GM06990 (cell line): Measurements from ENCODE around the gene ZNF324.
A peak's percentile ranks its signal among the peaks of the same experiment; 100 is the strongest.
"Not testable (repeated sequence)": the region's sequence is repeated elsewhere in the genome, so short reads cannot be mapped to it uniquely, and the experiment has no call there.

Source experiments
- DNase-seq: peaks from one replicate; pipeline ENCODE4 v3.0.0-alpha.2; 2011; ENCODE audit not compliant: insufficient read length; ENCODE audit errors: extremely low read depth
- H3K27me3 ChIP-seq: replicated peaks from 2 replicates; pipeline ENCODE4 v1.6.0; 2011; ENCODE audit warnings: low read length; ENCODE audit not compliant: control insufficient read depth, insufficient read depth
- H3K36me3 ChIP-seq: 2 replicates; pipeline ENCODE4 v1.5.1; 2011; ENCODE audit warnings: low read length; ENCODE audit not compliant: control insufficient read depth, insufficient read depth
- H3K4me3 ChIP-seq: replicated peaks from 2 replicates; pipeline ENCODE4 v1.5.1; 2011; ENCODE audit warnings: low read depth, mild to moderate bottlenecking, control low read depth, low read length
- TF ChIP-seq, protein P1 (sequence below): IDR thresholded peaks from 2 replicates; pipeline ENCODE4 v1.5.1; 2011; ENCODE audit warnings: low read length, control low read depth, mild to moderate bottlenecking, inconsistent platforms; ENCODE audit not compliant: insufficient read depth, poor library complexity, severe bottlenecking

Gene ZNF324

DNA sequence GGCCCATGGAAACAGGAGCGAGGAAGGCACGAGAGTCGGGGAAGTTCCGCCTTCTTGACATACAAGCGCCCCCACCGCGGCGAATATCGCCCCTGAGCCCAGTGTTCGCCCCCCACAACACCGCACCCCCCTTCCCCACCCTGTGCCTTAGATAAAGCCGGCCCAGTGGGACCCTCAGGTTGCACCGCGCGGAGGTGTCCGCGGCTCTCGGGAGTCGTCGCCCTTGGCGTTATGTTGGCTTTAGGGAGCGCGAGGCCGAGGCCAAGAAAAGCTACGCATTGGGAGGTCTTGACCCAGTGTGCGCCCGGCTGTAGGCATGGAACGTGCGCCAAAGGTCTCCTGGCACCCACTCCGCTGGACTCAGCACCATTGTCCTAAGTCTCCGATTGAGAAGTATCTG is 26.3 kb upstream of the ZNF324 start:
- DNase-seq, result no peak
- peak overlapping the region; percentile 89 for H3K4me3 ChIP-seq
- H3K36me3 ChIP-seq, result peaks cover 4% of the 10 kb centered on the region
- H3K27me3 ChIP-seq, result no peaks in the 10 kb centered on the region
- TF ChIP-seq, protein P1, sequence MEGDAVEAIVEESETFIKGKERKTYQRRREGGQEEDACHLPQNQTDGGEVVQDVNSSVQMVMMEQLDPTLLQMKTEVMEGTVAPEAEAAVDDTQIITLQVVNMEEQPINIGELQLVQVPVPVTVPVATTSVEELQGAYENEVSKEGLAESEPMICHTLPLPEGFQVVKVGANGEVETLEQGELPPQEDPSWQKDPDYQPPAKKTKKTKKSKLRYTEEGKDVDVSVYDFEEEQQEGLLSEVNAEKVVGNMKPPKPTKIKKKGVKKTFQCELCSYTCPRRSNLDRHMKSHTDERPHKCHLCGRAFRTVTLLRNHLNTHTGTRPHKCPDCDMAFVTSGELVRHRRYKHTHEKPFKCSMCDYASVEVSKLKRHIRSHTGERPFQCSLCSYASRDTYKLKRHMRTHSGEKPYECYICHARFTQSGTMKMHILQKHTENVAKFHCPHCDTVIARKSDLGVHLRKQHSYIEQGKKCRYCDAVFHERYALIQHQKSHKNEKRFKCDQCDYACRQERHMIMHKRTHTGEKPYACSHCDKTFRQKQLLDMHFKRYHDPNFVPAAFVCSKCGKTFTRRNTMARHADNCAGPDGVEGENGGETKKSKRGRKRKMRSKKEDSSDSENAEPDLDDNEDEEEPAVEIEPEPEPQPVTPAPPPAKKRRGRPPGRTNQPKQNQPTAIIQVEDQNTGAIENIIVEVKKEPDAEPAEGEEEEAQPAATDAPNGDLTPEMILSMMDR, result no peak

DNA sequence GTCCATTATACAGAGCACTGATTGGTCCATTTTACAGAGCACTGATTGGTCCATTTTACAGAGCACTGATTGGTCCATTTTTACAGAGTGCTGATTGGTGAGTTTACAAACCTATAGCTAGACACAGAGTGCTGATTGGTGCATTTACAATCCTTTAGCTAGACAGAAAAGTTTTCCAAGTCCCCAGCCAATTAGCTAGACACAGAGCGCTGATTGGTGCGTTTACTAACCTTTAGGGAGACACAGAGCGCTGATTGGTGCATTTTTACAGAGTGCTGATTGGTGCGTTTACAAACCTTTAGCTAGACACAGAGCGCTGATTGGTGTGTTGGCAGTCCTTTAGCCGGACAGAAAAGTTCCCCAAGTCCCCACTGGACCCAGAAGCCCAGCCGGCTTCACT is 23.9 kb upstream of the ZNF324 start:
- H3K36me3 ChIP-seq, H3K4me3 ChIP-seq, H3K27me3 ChIP-seq, DNase-seq: not testable (repeated sequence)

DNA sequence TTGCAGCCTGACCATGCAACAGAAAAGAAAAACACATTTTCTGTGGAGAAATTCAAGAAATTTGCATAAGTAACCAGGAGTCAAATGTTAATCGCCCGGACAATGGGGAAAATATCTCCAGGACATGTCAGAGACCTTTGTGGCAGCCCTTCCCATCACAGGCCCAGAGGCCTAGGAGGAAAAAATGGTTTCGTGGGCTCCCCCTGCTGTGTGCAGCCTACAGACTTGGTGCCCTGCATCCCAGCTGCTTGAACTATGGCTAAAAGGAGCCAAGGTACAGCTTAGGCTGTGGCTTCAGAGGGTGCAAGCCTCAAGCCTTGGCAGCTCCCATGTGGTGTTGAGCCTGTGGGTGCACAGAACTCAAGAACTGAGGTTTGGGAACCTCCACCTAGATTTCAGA is 18.0 kb upstream of the ZNF324 start:
- DNase-seq, result not testable (repeated sequence)

DNA sequence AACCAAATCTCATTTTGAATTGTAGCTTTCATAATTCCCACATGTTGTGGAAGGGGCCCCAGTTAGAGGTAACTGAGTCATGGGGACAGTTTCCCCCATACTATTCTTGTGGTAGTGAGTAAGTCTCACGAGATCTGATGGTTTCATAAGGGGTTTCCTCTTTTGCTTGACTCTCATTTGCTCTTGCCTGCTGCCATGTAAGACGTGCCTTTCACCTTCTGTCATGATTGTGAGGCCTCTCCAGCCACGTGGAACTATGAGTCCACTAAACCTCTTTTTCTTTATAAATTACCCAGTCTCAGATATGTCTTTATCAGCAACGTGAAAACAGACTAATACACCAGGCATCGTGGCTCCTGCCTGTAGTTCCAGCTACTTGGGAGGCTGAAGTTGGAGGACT is 16.9 kb upstream of the ZNF324 start:
- DNase-seq, H3K36me3 ChIP-seq, H3K27me3 ChIP-seq, H3K4me3 ChIP-seq: not testable (repeated sequence)

More for the DNA sequence above, 18.0 kb upstream of the ZNF324 start:
- not testable (repeated sequence) for H3K36me3 ChIP-seq, H3K27me3 ChIP-seq, H3K4me3 ChIP-seq

DNA sequence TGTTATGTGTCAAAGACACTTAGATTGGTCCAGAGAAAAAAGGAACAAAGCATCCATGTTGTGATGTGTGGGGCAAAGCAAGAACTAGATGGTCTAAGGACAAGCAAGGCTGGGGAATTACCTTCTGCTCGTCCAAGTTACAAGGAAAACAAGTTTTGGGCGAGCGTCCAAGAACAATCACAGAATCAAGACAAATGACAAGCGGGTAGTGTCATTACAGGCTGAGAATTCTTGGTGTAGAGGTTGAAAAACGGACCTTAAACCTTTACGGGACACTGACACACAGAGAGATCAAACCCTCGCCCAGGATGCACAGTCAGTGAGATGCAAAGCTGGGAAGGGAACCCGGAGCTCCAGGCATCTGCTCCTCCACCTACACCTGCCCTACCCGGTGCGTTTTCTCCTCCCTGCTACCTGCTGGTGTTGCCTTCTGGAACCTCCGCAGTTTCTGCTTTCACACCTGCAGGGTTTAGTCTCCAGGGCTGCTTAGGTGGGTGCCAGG is 16.0 kb upstream of the ZNF324 start:
- no peak for DNase-seq
- no peaks in the 10 kb centered on the region for H3K27me3 ChIP-seq
- H3K4me3 ChIP-seq, result peak overlapping the region; percentile 94
- TF ChIP-seq, protein P1, result no peak
- peaks cover 7% of the 10 kb centered on the region for H3K36me3 ChIP-seq

DNA sequence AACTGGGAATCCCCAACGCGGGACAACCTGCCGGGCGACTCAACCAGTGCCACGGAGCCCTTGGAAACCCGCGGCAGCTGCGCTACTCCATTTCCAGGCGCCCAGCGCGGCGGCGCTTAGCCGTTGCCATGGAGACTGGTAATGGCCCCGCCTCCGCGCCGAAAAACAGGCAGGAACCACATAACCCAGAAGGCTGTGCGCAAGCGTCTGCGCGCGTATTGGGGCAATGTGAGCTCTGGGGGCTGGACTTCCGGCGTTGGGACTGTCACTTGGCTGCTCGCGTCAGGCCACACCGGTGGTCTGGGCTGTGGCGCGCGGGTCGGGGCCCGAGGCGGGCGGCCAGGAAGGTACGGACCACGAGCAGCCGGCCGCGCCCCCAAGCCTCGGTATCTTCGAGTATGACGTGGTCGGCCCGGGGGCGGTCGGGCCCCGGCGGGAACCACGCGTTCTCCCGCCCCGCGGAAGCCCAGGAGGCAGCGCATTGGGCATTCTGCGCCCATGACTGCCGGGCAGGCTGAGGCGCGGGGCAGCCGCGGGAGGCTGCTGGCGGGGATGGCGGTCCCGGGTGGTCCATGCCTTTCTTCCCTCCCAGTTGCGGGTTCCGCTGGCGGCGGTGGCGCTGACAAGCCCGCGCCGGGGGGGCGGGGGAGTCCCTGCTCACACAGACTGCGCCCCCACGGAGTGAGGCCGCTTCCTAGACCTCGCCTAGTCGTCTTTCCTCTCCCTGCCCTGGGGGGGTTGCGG is 15.3 kb upstream of the ZNF324 start, which contains the start of gene ZNF324B:
Gene ZNF324B (plus strand): TSS at position 265 of the 744 bp plus-strand sequence. CDS start 2,080 bp downstream, outside the sequence.
- Histone ChIP-seq H3K36me3 (peaks cover 10% of the 10 kb centered on the region), H3K4me3 (peak within 1 kb of the TSS; percentile 94), H3K27me3 (no peaks in the 10 kb centered on the region)
- TF ChIP-seq, protein P1, result no peak
- DNase-seq, result peak; percentile 91

DNA sequence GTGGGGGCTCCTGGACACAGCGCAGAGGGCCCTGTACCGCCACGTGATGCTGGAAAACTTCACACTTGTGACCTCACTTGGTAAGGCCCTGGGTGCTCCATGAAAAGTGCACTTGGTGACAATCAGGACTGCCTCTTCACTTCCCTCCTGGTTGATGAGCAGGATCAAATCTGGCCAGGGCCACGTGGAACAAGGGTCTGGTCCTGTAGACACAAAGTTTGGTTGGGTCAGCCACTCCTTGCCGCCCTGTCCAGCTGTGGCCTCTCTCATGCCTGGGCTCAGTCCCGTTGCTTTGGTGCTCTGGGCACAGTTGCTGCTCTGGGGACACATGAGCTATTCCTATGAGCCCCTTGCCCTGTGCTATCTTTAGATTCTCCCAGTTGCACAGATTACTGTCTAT is 13.1 kb upstream of the ZNF324 start:
- TF ChIP-seq, protein P1, result no peak
- no peak for DNase-seq
- Histone ChIP-seq H3K27me3 (no peaks in the 10 kb centered on the region), H3K36me3 (peaks cover 17% of the 10 kb centered on the region), H3K4me3 (no peak overlapping the region)
